GM12892 (cell line): ENCODE measurements around the gene ANTXR1.

Source experiments
- POLR2A ChIP-seq: IDR thresholded peaks from 2 replicates; pipeline ENCODE4 v1.6.1; 2011; ENCODE audit warnings: low read depth, low read length, control low read depth
- POLR2AphosphoS5 ChIP-seq: IDR thresholded peaks from 2 replicates; pipeline ENCODE4 v1.6.1; 2011; ENCODE audit warnings: low read depth, low read length, control low read depth
- TAF1 ChIP-seq: IDR thresholded peaks from 2 replicates; pipeline ENCODE4 v1.6.1; 2011; ENCODE audit warnings: low read depth, mild to moderate bottlenecking, control low read depth, low read length, borderline replicate concordance

DNA sequence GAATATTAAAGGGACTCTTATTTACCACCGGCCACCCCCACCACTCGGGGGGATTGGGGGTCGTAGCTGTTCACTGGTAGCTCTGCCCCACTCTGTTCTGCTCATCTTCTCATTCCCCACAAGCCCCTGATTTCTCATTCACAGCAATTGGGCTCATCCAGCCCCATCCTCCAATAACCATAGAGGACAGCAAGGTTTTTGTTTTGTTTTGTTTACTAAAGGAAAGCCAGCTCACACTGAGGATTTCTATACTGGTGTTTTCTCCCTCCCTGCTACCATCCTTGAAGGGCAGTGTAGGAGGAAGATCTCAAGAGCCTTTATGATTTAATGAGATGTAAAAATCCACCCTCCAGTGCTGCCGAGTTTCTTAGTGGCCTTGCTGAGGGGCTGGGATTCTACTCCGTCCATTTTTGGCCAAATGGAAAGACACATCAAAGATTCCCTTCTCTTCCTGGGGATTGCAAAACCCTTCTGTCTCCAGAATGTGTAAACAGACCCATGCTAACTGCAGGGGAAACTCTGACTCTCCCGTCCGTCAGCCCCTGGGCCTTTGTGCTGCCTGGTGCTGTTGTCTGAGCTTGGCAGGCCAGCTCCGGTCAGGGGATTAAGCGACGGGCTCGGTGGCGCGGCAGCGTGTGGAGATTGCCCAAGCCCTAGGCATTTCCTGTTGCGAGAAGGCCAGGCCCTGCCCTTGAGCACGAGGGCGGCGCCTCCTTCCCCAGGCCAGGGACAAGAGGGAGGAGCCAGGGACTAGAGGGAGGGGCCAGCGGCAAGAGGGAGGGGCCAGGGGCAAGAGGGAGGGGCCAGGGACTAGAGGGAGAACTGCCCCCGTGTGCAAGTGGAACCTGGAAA, 165.0 kb downstream of the ANTXR1 start:
- TF ChIP-seq POLR2A, result no peak
- TF ChIP-seq POLR2AphosphoS5, result no peak
- TF ChIP-seq TAF1, result no peak
